CD14-positive monocyte (primary cell): ENCODE measurements around the gene GLUD2. TPM values are rescaled to one million over a fixed set of nuclear protein-coding genes. Genes with fewer than 3 reads are reported as not detected.

Experiments
- DNase-seq, 3 donors: peaks; one replicate each; pipeline ENCODE4 v3.0.0-alpha.2; 2011 to 2022
- H2AFZ ChIP-seq: 2 replicates; pipeline ENCODE4 v1.6.0; 2012; ENCODE audit warnings: mild to moderate bottlenecking, low read depth, low read length, inconsistent platforms; ENCODE audit not compliant: insufficient read depth, poor library complexity, severe bottlenecking
- H3K27ac ChIP-seq, 2 donors: 1 replicate in 1 of 2; 2 replicates in 1 of 2; pipeline ENCODE4 v1.5.1; 2012 to 2013; ENCODE audit warnings: low read length in 2 of 2, control low read depth in 1 of 2, inconsistent platforms in 1 of 2, low read depth in 1 of 2, mild to moderate bottlenecking in 1 of 2
- H3K27me3 ChIP-seq, 2 donors: one replicate each; pipeline versions ENCODE4 v1.6.0 to v1.6.1; 2011 to 2013; ENCODE audit warnings: low read length in 2 of 2; ENCODE audit not compliant: control insufficient read depth in 2 of 2, insufficient read depth in 2 of 2
- H3K36me3 ChIP-seq, 2 donors: replicated peaks in 1 of 2; 1 replicate in 1 of 2; 2 replicates in 1 of 2; pipeline versions ENCODE4 v1.5.1 to v1.6.1; 2012 to 2013; ENCODE audit warnings: low read length in 2 of 2, control low read depth in 1 of 2, inconsistent platforms in 1 of 2, mild to moderate bottlenecking in 1 of 2; ENCODE audit not compliant: insufficient read depth in 2 of 2, control insufficient read depth in 1 of 2
- H3K4me1 ChIP-seq, 2 donors: 1 replicate in 1 of 2; 2 replicates in 1 of 2; pipeline versions ENCODE4 v1.5.1 to v1.6.1; 2012 to 2013; ENCODE audit warnings: low read length in 2 of 2, control low read depth in 1 of 2, inconsistent platforms in 1 of 2, mild to moderate bottlenecking in 1 of 2, moderate library complexity in 1 of 2; ENCODE audit not compliant: insufficient read depth in 2 of 2, control insufficient read depth in 1 of 2
- H3K4me2 ChIP-seq: replicated peaks from 2 replicates; pipeline ENCODE3; 2012; ENCODE audit warnings: low read length, moderate library complexity, mild to moderate bottlenecking; ENCODE audit not compliant: poor library complexity, severe bottlenecking; ENCODE audit errors: extremely low read depth
- H3K4me3 ChIP-seq, 3 experiments: fragments of 200-600 bp in 1 of 3; sonication (generic) in 1 of 3; replicated peaks in 1 of 3; 1 replicate in 2 of 3; 2 replicates in 1 of 3; pipeline ENCODE4 v1.5.1; 2011 to 2013; ENCODE audit warnings: low read length in 3 of 3, mild to moderate bottlenecking in 3 of 3, control low read depth in 2 of 3, low read depth in 2 of 3, inconsistent platforms in 1 of 3, moderate library complexity in 1 of 3
- H3K79me2 ChIP-seq: 2 replicates; pipeline ENCODE4 v1.6.0; 2012; ENCODE audit warnings: mild to moderate bottlenecking, control low read depth, inconsistent platforms, low read length, moderate library complexity; ENCODE audit not compliant: insufficient read depth
- H3K9ac ChIP-seq: 2 replicates; pipeline ENCODE4 v1.6.0; 2017; ENCODE audit warnings: low read length, mild to moderate bottlenecking; ENCODE audit not compliant: insufficient read depth, poor library complexity, severe bottlenecking
- H3K9me3 ChIP-seq, 2 donors: replicated peaks in 1 of 2; 1 replicate in 1 of 2; 2 replicates in 1 of 2; pipeline versions ENCODE4 v1.5.1 to v1.6.1; 2012 to 2013; ENCODE audit warnings: low read length in 2 of 2, control low read depth in 1 of 2; ENCODE audit not compliant: control insufficient read depth in 1 of 2, insufficient read depth in 1 of 2
- H4K20me1 ChIP-seq: 2 replicates; pipeline ENCODE4 v1.6.0; 2012; ENCODE audit warnings: mild to moderate bottlenecking, low read length, control low read depth, moderate library complexity; ENCODE audit not compliant: insufficient read depth
- H3K27ac Mint-ChIP-seq, 7 donors: one replicate each; pipeline ENCODE4 v1.8.0; 2020; ENCODE audit warnings: mild to moderate bottlenecking in 7 of 7, mixed read lengths in 7 of 7, moderate library complexity in 6 of 7, inconsistent platforms in 2 of 7
- H3K27me3 Mint-ChIP-seq, 3 donors: one replicate each; pipeline ENCODE4 v1.8.0; 2021 to 2022; ENCODE audit warnings: low read depth in 3 of 3, mild to moderate bottlenecking in 3 of 3, mixed read lengths in 3 of 3, moderate library complexity in 3 of 3, inconsistent platforms in 1 of 3
- H3K36me3 Mint-ChIP-seq, 2 donors: one replicate each; pipeline ENCODE4 v1.8.0; 2020; ENCODE audit warnings: mixed read lengths in 2 of 2, inconsistent platforms in 1 of 2, mild to moderate bottlenecking in 1 of 2
- H3K4me1 Mint-ChIP-seq: one replicate; pipeline ENCODE4 v1.8.0; 2020; ENCODE audit warnings: mild to moderate bottlenecking, mixed read lengths
- H3K4me3 Mint-ChIP-seq, 2 donors: one replicate each; pipeline ENCODE4 v1.8.0; 2020; ENCODE audit warnings: mild to moderate bottlenecking in 2 of 2, mixed read lengths in 2 of 2, moderate library complexity in 1 of 2
- H3K9me3 Mint-ChIP-seq, 7 donors: one replicate each; pipeline ENCODE4 v1.8.0; 2020 to 2022; ENCODE audit warnings: mixed read lengths in 7 of 7, mild to moderate bottlenecking in 6 of 7, moderate library complexity in 6 of 7, inconsistent platforms in 2 of 7
- WGBS: methylation state at CpG from one replicate; pipeline ENCODE4 v1.1.5; 2013; ENCODE audit warnings: missing lambda C conversion rate; ENCODE audit not compliant: insufficient coverage; 5-methylcytosine and 5-hydroxymethylcytosine counted together
- intact Hi-C, 2 donors: fragments of 100-400 bp; cut with micrococcal nuclease; formaldehyde crosslinking; loops; one replicate each; pipeline versions ENCODE4 v1.15.0 to v1.15.1; 2023
- polyA plus RNA-seq, 3 donors: library from polyadenylated mRNA; depleted of rRNA in 1 of 3; unstranded in 2 of 3; stranded (reverse) in 1 of 3; fragments of 300-500 nt in 2 of 3; fragments of >200 nt in 1 of 3; fragmentation: Illumina TruSeq in 2 of 3; gene quantifications; 1 replicate in 2 of 3; 2 replicates in 1 of 3; pipeline ENCODE4 v1.2.3, GENCODE V29; 2012 to 2021
- TF ChIP-seq, protein P1 (sequence below): fragments of 200-600 bp; IDR thresholded peaks from one replicate; pipeline ENCODE4 v1.8.0; 2022; ENCODE audit warnings: antibody characterized with exemption, mild to moderate bottlenecking

GLUD2 gene
- polyA plus RNA-seq, 3 donors = 0.44 to 0.55 (median 0.47) TPM

DNA sequence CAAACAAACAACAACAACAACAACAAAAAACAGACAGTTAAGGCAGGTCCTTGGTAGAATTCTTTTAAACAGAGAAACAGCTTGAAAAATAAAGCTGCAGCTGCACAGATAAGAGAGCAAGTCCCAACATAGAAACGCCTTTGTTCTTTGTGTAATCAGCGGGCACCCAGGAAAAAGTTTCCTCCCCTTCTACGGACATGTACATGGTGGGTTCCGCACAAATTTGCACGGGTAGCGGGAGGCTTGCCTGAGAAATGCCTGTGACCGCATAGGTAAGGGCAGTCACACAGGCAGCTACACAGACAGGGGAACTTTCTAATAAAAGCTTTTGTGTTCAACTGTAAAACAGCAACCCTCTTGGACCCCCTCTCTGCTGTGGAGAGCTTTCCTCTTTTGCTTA lies 36.2 kb upstream of the GLUD2 start:
- peaks cover 4 to 9% of the 10 kb centered on the region in 2 donors for H3K9me3 ChIP-seq
- no peak for DNase-seq
- Mint-ChIP-seq H3K36me3 (no peaks in the 10 kb centered on the region), H3K27me3 (peaks cover 0 to 2% (median 0%) of the 10 kb centered on the region in 3 donors), H3K4me3 (no peak overlapping the region), H3K27ac (no peak overlapping the region), H3K9me3 (peaks cover 0 to 6% (median 4%) of the 10 kb centered on the region in 7 donors), H3K4me1 (no peaks in the 10 kb centered on the region)
- no peaks in the 10 kb centered on the region for H3K27me3 ChIP-seq
- 100% methylated on average over 1 of the region's 7 CpGs for WGBS
- H3K36me3 ChIP-seq = no peaks in the 10 kb centered on the region
- TF ChIP-seq, protein P1, sequence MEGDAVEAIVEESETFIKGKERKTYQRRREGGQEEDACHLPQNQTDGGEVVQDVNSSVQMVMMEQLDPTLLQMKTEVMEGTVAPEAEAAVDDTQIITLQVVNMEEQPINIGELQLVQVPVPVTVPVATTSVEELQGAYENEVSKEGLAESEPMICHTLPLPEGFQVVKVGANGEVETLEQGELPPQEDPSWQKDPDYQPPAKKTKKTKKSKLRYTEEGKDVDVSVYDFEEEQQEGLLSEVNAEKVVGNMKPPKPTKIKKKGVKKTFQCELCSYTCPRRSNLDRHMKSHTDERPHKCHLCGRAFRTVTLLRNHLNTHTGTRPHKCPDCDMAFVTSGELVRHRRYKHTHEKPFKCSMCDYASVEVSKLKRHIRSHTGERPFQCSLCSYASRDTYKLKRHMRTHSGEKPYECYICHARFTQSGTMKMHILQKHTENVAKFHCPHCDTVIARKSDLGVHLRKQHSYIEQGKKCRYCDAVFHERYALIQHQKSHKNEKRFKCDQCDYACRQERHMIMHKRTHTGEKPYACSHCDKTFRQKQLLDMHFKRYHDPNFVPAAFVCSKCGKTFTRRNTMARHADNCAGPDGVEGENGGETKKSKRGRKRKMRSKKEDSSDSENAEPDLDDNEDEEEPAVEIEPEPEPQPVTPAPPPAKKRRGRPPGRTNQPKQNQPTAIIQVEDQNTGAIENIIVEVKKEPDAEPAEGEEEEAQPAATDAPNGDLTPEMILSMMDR = no peak
- H3K4me1 ChIP-seq = no peaks in the 10 kb centered on the region
- no peak overlapping the region for H3K4me2 ChIP-seq
- no peaks in the 10 kb centered on the region for H3K79me2 ChIP-seq
- H3K27ac ChIP-seq = no peak overlapping the region
- H2AFZ ChIP-seq = no peak overlapping the region
- no peak overlapping the region for H3K4me3 ChIP-seq
- intact Hi-C loops = no loop called here
- H4K20me1 ChIP-seq = no peaks in the 10 kb centered on the region
- no peak overlapping the region for H3K9ac ChIP-seq

- intact Hi-C loops = no loop called here
- H3K27me3 Mint-ChIP-seq = peaks cover 0 to 2% (median 0%) of the 10 kb centered on the region in 3 donors
- H3K36me3 ChIP-seq = no peaks in the 10 kb centered on the region
- no peaks in the 10 kb centered on the region for H3K4me1 ChIP-seq
- H3K27ac Mint-ChIP-seq = no peak overlapping the region
- peaks cover 4 to 9% of the 10 kb centered on the region in 2 donors for H3K9me3 ChIP-seq
- no peak overlapping the region for H3K27ac ChIP-seq
- H3K4me1 Mint-ChIP-seq = no peaks in the 10 kb centered on the region
- H4K20me1 ChIP-seq = no peaks in the 10 kb centered on the region
- H3K4me3 Mint-ChIP-seq = no peak overlapping the region
- peaks cover 0 to 8% (median 4%) of the 10 kb centered on the region in 7 donors for H3K9me3 Mint-ChIP-seq
- no peak overlapping the region for H3K9ac ChIP-seq
- TF ChIP-seq, protein P1 = no peak
- H3K79me2 ChIP-seq = no peaks in the 10 kb centered on the region
- no peak for DNase-seq
- no peak overlapping the region for H2AFZ ChIP-seq
- no peaks in the 10 kb centered on the region for H3K27me3 ChIP-seq
- H3K4me3 ChIP-seq = no peak overlapping the region
- no peak overlapping the region for H3K4me2 ChIP-seq
- H3K36me3 Mint-ChIP-seq = no peaks in the 10 kb centered on the region
Measured at GRCh38 chrX:121013897-121014455, 33.4 kb upstream of the GLUD2 start.
